ENCODE results near the gene NEU3.

The NEU3 gene

DNA sequence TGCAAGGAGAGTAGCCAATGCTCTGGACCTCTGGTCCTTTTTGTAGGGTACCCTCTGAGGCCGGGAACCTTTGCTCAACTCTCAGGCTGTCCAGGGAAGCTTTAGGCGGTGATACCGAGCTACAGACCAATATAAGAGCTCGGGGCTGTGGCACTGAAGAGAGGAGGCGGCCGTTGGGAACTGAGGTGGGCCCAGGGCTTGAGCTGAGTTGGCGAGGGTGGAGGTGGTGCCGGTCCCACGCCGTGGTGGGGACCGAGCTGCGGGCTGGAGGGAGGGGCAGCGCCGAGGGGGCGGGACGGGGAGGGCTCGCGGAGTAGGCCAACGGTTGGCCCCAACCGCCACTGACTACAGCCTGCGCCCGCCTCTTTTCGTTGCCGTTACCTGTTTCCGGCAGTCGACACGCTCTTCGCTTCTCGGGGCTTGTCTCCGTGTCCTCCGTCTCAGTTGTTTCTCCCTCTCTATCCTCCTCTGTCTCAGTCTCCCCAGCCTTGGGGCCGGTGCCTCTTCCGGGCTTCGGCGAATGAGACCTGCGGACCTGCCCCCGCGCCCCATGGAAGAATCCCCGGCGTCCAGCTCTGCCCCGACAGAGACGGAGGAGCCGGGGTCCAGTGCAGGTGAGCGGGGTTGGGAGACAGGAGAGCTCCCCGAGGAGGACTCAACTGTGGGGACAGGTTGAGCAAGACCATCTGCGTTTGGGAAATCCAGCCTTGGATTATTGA is at the start of gene NEU3:
Gene NEU3, plus strand, starts transcription at position 393 of the 719 bp plus-strand sequence. Its CDS starts 128 bp downstream, at position 521.
- POLR2A ChIA-PET (ENCODE audit: low non-redundant PET), result interaction anchor here (0.5 to 1.1 kb wide), 2 partner anchors 40 to 131 kb away, joined by 4 read pairs; partner anchors contain the start of genes SPCS2 and XRRA1
- TF ChIP-seq CTCF (conservative IDR thresholded peaks at IDR 0.05; ENCODE audit: low read depth), result no peak
- peak within 1 kb of the TSS; percentile 81 for H3K27ac ChIP-seq
- DNase-seq (ENCODE audit: low spot score), result peak; percentile 84
- CTCF ChIA-PET, result interaction anchor here (0.5 to 1.0 kb wide), 6 partner anchors 9 to 590 kb away, joined by 3 to 4 read pairs (median 3); no protein-coding TSS in a partner anchor

DNA sequence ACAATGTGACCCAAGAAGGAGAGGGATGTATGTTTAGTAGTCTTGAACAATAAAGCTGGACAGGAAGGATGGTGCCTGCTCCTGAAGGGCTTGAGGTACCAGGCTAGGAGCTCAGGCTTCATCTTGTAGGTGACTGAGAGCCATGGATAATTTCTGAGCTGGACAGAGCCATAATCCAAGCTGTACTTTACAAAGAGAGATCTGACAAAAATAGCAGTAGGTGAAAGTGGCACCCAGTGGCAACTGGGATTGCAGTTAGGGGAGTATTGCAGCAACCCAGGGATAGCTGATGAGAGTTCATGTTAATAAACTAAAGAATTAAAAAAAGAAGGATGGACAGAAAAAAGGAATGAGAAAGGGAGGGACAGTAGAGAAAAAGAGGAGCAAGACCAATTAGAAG is 47.2 kb upstream of the NEU3 start:
- peak overlapping the region; percentile 93 for H3K27ac ChIP-seq
- CTCF ChIA-PET, result no interaction called here
- no peak for TF ChIP-seq CTCF (conservative IDR thresholded peaks at IDR 0.05; ENCODE audit: low read depth)
- DNase-seq (ENCODE audit: low spot score), result no peak
- POLR2A ChIA-PET (ENCODE audit: low non-redundant PET), result interaction anchor here (0.6 kb wide), 1 partner anchor 15 kb away, joined by 3 read pairs; no protein-coding TSS in a partner anchor

DNA sequence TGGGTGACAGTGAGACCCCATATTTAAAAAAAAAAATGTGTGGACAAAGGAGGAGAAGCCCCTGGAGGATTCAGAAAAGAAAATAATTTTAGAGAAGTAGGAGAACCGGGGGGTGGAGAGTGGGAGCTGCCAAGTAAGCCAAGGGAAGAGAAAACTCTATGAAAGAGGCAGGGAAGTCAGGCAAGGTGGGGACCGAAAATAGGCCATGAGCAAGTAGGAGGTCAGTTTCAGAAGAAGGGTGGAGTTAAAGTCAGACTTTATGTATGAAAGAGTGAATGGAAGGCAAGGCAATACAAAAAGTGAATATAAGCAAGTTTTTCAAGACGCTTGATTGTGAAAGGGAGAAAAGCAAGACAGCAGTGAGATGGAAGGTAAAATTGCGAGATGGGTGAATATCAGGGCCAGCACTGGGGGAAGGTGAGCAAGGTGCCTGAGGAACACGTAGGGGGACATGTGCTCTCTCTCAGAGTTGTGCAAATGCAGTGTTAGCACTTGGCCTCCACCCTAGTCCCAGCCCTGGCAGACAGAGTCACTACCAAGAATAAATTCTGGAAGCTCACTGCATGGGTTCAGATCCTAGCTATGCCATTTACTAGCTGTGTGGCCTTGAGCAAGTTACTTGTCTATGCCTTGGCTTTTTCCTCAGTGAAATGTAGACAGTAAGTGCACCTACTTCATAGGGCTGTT is 46.5 kb upstream of the NEU3 start:
- H3K27ac ChIP-seq, result peak overlapping the region; percentile 93
- ChIA-PET POLR2A (ENCODE audit: low non-redundant PET) (no interaction called here), CTCF (no interaction called here)
- no peak for DNase-seq (ENCODE audit: low spot score)
- TF ChIP-seq CTCF (conservative IDR thresholded peaks at IDR 0.05; ENCODE audit: low read depth), result no peak

DNA sequence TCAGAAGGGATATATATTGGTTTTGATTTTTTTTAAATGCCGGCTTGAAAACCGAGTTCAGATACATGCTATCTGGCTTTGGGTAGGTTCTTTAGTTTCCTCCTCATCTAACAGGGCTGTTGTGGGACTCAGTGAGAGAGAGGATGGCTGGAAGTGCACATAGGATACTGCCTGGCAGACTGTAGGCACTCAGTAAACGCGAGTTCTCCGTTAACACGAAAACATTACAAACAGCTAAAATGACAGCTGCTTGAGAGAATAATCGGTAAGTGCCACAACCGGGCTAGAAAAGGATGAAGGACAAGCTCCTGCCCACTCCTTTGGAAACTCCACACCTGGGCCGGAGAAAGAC is 40.2 kb upstream of the NEU3 start:
- peak overlapping the region; percentile 76 for H3K27ac ChIP-seq
- no peak for TF ChIP-seq CTCF (conservative IDR thresholded peaks at IDR 0.05; ENCODE audit: low read depth)
- peak; percentile 30 for DNase-seq (ENCODE audit: low spot score)
- POLR2A ChIA-PET (ENCODE audit: low non-redundant PET), result interaction anchor here (1.2 kb wide), 1 partner anchor 41 kb away, joined by 4 read pairs; no protein-coding TSS in a partner anchor
- CTCF ChIA-PET, result interaction anchor here (0.7 kb wide), 1 partner anchor 293 kb away, joined by 4 read pairs; no protein-coding TSS in a partner anchor

DNA sequence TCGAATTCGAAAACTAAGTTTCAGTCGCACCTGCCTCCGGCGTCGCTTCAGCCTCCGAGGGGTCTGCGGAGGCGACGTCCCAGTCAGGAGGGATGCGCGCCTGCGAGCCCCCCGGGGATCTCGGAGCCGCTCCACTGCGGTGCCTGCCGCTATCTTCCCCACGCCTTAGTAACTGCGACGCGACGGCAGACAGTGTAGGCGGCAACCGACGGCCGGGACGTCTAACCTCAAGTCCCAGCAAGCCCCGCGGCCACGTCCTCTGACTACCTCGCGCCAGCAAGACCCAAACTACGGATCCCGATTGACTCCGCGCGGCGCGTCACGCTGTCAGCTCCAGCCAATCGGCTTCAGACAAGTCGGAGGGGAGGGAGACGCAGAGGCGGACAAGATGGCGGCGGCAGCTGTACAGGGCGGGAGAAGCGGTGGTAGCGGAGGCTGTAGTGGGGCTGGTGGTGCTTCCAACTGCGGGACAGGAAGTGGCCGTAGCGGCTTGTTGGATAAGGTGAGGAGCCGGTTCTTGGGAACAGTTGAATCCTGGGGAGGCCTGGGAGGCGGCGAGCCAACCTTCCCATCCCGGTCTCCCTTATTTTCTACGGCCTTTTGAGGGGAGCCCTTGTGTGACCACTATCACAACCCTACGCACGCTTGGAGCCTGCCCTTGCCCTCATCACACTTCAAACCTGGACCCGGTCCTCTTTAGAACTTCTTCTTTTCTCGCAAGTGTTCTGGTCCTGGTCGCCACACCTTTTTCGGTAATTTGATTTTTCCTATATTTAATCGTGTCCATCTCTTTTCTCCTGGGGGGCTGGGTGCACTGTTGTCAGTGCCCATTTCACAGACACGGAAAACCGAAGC is 39.6 kb upstream of the NEU3 start, which contains the start of the genes SPCS2 and XRRA1:
Gene SPCS2, plus strand, starts transcription at position 369 of the 855 bp plus-strand sequence. Its CDS starts 20 bp downstream, at position 389.
Gene XRRA1, minus strand, starts transcription at position 194 of the 855 bp plus-strand sequence. CDS start 8,213 bp downstream, outside the sequence.
- TF ChIP-seq CTCF (conservative IDR thresholded peaks at IDR 0.05; ENCODE audit: low read depth), result no peak
- ChIA-PET CTCF (interaction anchor here (0.7 kb wide), 1 partner anchor 292 kb away, joined by 4 read pairs; no protein-coding TSS in a partner anchor), POLR2A (ENCODE audit: low non-redundant PET) (interaction anchor here (0.6 to 1.2 kb wide), 2 partner anchors 16 to 40 kb away, joined by 4 to 7 read pairs; no protein-coding TSS in a partner anchor)
- peak within 1 kb of the TSS; percentile 76 for H3K27ac ChIP-seq
- peak; percentile 95 for DNase-seq (ENCODE audit: low spot score)

Data from RWPE1 (cell line).